ENCODE data around the gene TMED5. TPM values are rescaled to one million over a fixed set of nuclear protein-coding genes. Genes with fewer than 3 reads are reported as not detected.
"Not testable (repeated sequence)": the region's sequence is repeated elsewhere in the genome, so short reads cannot be mapped to it uniquely, and the experiment has no call there.

TMED5 gene
- total and polyA plus RNA-seq, 2 experiments from 2014 or later = 25.0 to 45.2 TPM

DNA sequence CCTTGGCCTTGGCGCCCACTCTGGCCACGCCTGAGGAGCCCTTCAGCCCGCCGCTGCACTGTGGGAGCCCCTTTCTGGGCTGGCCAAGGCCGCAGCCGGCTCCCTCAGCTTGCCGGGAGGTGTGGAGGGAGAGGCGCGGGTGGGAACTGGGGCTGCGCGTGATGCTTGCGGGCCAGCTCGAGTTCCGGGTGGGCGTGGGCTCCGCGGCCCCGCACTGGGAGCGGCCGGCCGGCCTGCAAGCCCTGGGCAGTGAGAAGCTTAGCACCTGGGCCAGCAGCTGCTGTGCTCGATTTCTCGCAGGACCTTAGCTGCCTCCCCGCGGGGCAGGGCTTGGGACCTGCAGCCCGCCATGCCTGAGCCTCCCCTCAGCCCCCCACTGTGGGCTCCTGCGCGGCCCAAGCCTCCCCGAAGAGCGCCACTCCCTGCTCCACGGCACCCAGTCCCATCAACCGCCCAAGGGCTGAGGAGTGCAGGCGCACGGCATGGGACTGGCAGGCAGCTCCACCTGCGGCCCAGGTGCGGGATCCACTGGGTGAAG is 10.0 kb downstream of the TMED5 start:
- not testable (repeated sequence) for H3K27me3 Mint-ChIP-seq (ENCODE audit: insufficient read depth, low read depth, poor library complexity); DNase-seq (ENCODE audit: low spot score); H3K4me3 Mint-ChIP-seq

GRCh38 chr1:93167006-93167405 is 13.2 kb downstream of the TMED5 start:
- DNase-seq (ENCODE audit: low spot score) = no peak
- no peak for ATAC-seq
- H3K36me3 Mint-ChIP-seq (ENCODE audit: low read depth) = peaks cover 21% of the 10 kb centered on the region
- Histone ChIP-seq H3K27me3 (ENCODE audit: insufficient read depth) (no peaks in the 10 kb centered on the region), H3K4me3 (no peak overlapping the region), H3K4me2 (no peak overlapping the region), H3K27ac (ENCODE audit: low read depth) (no peak overlapping the region), H3K9me2 (ENCODE audit: insufficient read depth) (no peaks in the 10 kb centered on the region), H2AFZ (no peak overlapping the region), H3K79me2 (replicated peaks; ENCODE audit: insufficient read depth) (peaks cover 69% of the 10 kb centered on the region), H3F3A (replicated peaks; ENCODE audit: low read depth) (no peaks in the 10 kb centered on the region), H3K36me3 (ENCODE audit: insufficient read depth) (no peaks in the 10 kb centered on the region), H3K4me1 (ENCODE audit: insufficient read depth) (0 out of 2 replicates have a peak, but pooled peaks cover 3% of the 10 kb centered on the region), H4K20me1 (replicated peaks; ENCODE audit: insufficient read depth) (peaks cover 8% of the 10 kb centered on the region; the same call in 1 of the 2 replicates)
- no peak overlapping the region for H3K4me3 Mint-ChIP-seq
- no peaks in the 10 kb centered on the region for H3K27me3 Mint-ChIP-seq (ENCODE audit: insufficient read depth, low read depth, poor library complexity)
- no peaks in the 10 kb centered on the region for H3K9me3 Mint-ChIP-seq
- no peak overlapping the region for H3K27ac Mint-ChIP-seq
- H3K4me1 Mint-ChIP-seq = peaks cover 9% of the 10 kb centered on the region; the same call in 2 of the 3 replicates
- TF ChIP-seq ZNF114 (CRISPR knock-in tag; IDR thresholded peaks at IDR 0.05) = no peak
- TF ChIP-seq, protein P1, sequence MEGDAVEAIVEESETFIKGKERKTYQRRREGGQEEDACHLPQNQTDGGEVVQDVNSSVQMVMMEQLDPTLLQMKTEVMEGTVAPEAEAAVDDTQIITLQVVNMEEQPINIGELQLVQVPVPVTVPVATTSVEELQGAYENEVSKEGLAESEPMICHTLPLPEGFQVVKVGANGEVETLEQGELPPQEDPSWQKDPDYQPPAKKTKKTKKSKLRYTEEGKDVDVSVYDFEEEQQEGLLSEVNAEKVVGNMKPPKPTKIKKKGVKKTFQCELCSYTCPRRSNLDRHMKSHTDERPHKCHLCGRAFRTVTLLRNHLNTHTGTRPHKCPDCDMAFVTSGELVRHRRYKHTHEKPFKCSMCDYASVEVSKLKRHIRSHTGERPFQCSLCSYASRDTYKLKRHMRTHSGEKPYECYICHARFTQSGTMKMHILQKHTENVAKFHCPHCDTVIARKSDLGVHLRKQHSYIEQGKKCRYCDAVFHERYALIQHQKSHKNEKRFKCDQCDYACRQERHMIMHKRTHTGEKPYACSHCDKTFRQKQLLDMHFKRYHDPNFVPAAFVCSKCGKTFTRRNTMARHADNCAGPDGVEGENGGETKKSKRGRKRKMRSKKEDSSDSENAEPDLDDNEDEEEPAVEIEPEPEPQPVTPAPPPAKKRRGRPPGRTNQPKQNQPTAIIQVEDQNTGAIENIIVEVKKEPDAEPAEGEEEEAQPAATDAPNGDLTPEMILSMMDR (conservative IDR thresholded peaks at IDR 0.05; ENCODE audit: low read depth in 2 of 2) = no peak
- TF ChIP-seq, protein P2, sequence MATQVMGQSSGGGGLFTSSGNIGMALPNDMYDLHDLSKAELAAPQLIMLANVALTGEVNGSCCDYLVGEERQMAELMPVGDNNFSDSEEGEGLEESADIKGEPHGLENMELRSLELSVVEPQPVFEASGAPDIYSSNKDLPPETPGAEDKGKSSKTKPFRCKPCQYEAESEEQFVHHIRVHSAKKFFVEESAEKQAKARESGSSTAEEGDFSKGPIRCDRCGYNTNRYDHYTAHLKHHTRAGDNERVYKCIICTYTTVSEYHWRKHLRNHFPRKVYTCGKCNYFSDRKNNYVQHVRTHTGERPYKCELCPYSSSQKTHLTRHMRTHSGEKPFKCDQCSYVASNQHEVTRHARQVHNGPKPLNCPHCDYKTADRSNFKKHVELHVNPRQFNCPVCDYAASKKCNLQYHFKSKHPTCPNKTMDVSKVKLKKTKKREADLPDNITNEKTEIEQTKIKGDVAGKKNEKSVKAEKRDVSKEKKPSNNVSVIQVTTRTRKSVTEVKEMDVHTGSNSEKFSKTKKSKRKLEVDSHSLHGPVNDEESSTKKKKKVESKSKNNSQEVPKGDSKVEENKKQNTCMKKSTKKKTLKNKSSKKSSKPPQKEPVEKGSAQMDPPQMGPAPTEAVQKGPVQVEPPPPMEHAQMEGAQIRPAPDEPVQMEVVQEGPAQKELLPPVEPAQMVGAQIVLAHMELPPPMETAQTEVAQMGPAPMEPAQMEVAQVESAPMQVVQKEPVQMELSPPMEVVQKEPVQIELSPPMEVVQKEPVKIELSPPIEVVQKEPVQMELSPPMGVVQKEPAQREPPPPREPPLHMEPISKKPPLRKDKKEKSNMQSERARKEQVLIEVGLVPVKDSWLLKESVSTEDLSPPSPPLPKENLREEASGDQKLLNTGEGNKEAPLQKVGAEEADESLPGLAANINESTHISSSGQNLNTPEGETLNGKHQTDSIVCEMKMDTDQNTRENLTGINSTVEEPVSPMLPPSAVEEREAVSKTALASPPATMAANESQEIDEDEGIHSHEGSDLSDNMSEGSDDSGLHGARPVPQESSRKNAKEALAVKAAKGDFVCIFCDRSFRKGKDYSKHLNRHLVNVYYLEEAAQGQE (IDR thresholded peaks at IDR 0.05; ENCODE audit: unreplicated experiment) = no peak
- TF ChIP-seq POLR2AphosphoS5 (IDR thresholded peaks at IDR 0.05; ENCODE audit: low read depth) = no peak
- TF ChIP-seq NANOG (IDR thresholded peaks at IDR 0.05; ENCODE audit: borderline replicate concordance) = no peak
- TF ChIP-seq JUNB (IDR thresholded peaks at IDR 0.05; ENCODE audit: unreplicated experiment) = no peak
- TF ChIP-seq ZNF331 (CRISPR knock-in tag; IDR thresholded peaks at IDR 0.05; ENCODE audit: low read depth) = no peak
- TF ChIP-seq, protein P3, sequence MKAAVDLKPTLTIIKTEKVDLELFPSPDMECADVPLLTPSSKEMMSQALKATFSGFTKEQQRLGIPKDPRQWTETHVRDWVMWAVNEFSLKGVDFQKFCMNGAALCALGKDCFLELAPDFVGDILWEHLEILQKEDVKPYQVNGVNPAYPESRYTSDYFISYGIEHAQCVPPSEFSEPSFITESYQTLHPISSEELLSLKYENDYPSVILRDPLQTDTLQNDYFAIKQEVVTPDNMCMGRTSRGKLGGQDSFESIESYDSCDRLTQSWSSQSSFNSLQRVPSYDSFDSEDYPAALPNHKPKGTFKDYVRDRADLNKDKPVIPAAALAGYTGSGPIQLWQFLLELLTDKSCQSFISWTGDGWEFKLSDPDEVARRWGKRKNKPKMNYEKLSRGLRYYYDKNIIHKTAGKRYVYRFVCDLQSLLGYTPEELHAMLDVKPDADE (IDR thresholded peaks at IDR 0.05) = no peak
- no peak for TF ChIP-seq ZNF462 (CRISPR knock-in tag; IDR thresholded peaks at IDR 0.05)

More for the DNA sequence above, 10.0 kb downstream of the TMED5 start:
- not testable (repeated sequence) for H3K36me3 ChIP-seq (ENCODE audit: insufficient read depth); H3K4me1 Mint-ChIP-seq; H3F3A ChIP-seq (replicated peaks; ENCODE audit: low read depth); H3K4me3 ChIP-seq; H3K27me3 ChIP-seq (ENCODE audit: insufficient read depth); H3K9me2 ChIP-seq (ENCODE audit: insufficient read depth); H2AFZ ChIP-seq; ATAC-seq; H4K20me1 ChIP-seq (replicated peaks; ENCODE audit: insufficient read depth); H3K4me2 ChIP-seq; H3K27ac ChIP-seq (ENCODE audit: low read depth); H3K27ac Mint-ChIP-seq; H3K4me1 ChIP-seq (ENCODE audit: insufficient read depth); H3K9me3 Mint-ChIP-seq
- H3K36me3 Mint-ChIP-seq (ENCODE audit: low read depth) = peaks cover 27% of the 10 kb centered on the region
- peaks cover 85% of the 10 kb centered on the region for H3K79me2 ChIP-seq (replicated peaks; ENCODE audit: insufficient read depth)
